Measurements from ENCODE around the gene SPEM3.

The SPEM3 gene

DNA sequence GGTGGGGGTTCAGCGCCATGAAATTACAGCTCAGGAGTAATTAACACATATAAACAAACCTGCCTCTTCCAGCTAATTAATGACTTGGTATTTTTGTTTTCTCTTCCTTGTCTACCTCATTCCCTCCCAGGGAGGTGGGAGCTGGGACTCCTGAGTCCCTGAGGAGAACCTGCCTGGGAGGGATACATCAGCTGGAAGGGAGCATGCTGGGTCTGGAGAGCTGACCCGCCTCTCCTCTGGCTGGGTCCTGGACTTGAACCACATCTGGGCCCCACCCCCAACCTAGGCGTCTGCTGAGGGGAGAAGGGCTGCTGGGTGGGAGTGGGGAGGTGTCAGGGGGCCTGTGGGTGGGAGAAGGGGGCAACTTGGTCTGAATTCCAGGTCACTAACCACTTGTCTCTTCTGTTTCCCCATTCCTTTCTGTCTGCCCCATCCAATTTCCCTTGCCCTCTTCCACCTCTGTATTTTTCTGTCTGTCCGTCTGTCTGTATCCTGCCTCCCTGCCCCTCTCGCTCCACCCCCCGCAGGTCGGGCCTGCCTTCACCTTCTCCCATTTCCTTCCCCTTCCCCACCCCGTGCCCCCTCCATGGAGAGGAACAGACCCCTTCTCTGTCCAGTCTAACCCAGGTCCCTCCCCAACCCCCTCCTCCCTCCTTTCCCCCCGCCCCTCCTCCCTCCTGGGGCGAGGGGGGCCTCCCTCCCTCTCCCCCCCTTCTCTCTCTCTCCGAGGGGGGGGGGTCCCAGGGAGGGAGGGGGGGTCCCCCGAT lies 21.0 kb upstream of the SPEM3 start, which contains the start of gene NLGN2:
Gene NLGN2 (plus strand): TSS at position 361 of the 767 bp plus-strand sequence. CDS start 411 bp downstream, outside the sequence.
- TF ChIP-seq SIN3A (IDR thresholded peaks at IDR 0.05; ENCODE audit: borderline replicate concordance, insufficient read depth, low read length) (no peak), POLR2AphosphoS5 (IDR thresholded peaks at IDR 0.05; ENCODE audit: low read depth, low read length) (no peak), TAF1 (IDR thresholded peaks at IDR 0.05; ENCODE audit: borderline replicate concordance, insufficient read depth, low read length) (no peak), FOXP2 (optimal IDR thresholded peaks at IDR 0.05; ENCODE audit: borderline replicate concordance, extremely low read depth, extremely low read length, insufficient read depth) (no peak)
- TF ChIP-seq, protein P1, sequence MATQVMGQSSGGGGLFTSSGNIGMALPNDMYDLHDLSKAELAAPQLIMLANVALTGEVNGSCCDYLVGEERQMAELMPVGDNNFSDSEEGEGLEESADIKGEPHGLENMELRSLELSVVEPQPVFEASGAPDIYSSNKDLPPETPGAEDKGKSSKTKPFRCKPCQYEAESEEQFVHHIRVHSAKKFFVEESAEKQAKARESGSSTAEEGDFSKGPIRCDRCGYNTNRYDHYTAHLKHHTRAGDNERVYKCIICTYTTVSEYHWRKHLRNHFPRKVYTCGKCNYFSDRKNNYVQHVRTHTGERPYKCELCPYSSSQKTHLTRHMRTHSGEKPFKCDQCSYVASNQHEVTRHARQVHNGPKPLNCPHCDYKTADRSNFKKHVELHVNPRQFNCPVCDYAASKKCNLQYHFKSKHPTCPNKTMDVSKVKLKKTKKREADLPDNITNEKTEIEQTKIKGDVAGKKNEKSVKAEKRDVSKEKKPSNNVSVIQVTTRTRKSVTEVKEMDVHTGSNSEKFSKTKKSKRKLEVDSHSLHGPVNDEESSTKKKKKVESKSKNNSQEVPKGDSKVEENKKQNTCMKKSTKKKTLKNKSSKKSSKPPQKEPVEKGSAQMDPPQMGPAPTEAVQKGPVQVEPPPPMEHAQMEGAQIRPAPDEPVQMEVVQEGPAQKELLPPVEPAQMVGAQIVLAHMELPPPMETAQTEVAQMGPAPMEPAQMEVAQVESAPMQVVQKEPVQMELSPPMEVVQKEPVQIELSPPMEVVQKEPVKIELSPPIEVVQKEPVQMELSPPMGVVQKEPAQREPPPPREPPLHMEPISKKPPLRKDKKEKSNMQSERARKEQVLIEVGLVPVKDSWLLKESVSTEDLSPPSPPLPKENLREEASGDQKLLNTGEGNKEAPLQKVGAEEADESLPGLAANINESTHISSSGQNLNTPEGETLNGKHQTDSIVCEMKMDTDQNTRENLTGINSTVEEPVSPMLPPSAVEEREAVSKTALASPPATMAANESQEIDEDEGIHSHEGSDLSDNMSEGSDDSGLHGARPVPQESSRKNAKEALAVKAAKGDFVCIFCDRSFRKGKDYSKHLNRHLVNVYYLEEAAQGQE (IDR thresholded peaks at IDR 0.05; ENCODE audit: insufficient read depth in 1 of 2, low read depth in 2 of 2, low read length in 2 of 2), result no peak

DNA sequence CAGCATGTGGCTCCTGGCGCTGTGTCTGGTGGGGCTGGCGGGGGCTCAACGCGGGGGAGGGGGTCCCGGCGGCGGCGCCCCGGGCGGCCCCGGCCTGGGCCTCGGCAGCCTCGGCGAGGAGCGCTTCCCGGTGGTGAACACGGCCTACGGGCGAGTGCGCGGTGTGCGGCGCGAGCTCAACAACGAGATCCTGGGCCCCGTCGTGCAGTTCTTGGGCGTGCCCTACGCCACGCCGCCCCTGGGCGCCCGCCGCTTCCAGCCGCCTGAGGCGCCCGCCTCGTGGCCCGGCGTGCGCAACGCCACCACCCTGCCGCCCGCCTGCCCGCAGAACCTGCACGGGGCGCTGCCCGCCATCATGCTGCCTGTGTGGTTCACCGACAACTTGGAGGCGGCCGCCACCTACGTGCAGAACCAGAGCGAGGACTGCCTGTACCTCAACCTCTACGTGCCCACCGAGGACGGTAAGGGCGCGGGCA lies 20.4 kb upstream of the SPEM3 start:
- TF ChIP-seq FOXP2 (optimal IDR thresholded peaks at IDR 0.05; ENCODE audit: borderline replicate concordance, extremely low read depth, extremely low read length, insufficient read depth) (no peak), SIN3A (IDR thresholded peaks at IDR 0.05; ENCODE audit: borderline replicate concordance, insufficient read depth, low read length) (no peak), TAF1 (IDR thresholded peaks at IDR 0.05; ENCODE audit: borderline replicate concordance, insufficient read depth, low read length) (no peak), POLR2AphosphoS5 (IDR thresholded peaks at IDR 0.05; ENCODE audit: low read depth, low read length) (no peak)
- TF ChIP-seq, protein P1 (IDR thresholded peaks at IDR 0.05; ENCODE audit: insufficient read depth in 1 of 2, low read depth in 2 of 2, low read length in 2 of 2), result no peak

- TF ChIP-seq POLR2AphosphoS5 (IDR thresholded peaks at IDR 0.05; ENCODE audit: low read depth, low read length) (no peak), FOXP2 (optimal IDR thresholded peaks at IDR 0.05; ENCODE audit: borderline replicate concordance, extremely low read depth, extremely low read length, insufficient read depth) (no peak), SIN3A (IDR thresholded peaks at IDR 0.05; ENCODE audit: borderline replicate concordance, insufficient read depth, low read length) (no peak), TAF1 (IDR thresholded peaks at IDR 0.05; ENCODE audit: borderline replicate concordance, insufficient read depth, low read length) (no peak)
- TF ChIP-seq, protein P1 (IDR thresholded peaks at IDR 0.05; ENCODE audit: insufficient read depth in 1 of 2, low read depth in 2 of 2, low read length in 2 of 2), result no peak
Measured at GRCh38 chr17:7408863-7409262, 19.8 kb upstream of the SPEM3 start.

DNA sequence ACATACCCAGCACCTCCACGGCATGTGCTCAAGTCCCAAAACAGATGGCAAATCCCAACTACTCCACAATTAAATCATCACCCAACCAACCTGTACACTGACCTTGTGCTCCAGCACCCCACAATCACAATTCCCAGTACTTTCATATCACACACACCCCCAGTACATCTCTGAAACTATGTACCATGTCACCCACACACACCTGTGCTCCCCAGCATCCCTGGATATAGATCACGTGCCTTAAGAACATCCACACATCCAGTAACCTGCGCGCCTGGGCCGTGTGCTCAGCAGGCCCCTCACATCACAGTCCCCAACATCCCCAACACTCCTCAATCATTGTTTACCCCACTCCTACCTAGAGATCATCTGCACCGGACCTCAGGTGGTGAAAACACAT lies 18.9 kb upstream of the SPEM3 start:
- TF ChIP-seq SIN3A (IDR thresholded peaks at IDR 0.05; ENCODE audit: borderline replicate concordance, insufficient read depth, low read length) (no peak), TAF1 (IDR thresholded peaks at IDR 0.05; ENCODE audit: borderline replicate concordance, insufficient read depth, low read length) (no peak), FOXP2 (optimal IDR thresholded peaks at IDR 0.05; ENCODE audit: borderline replicate concordance, extremely low read depth, extremely low read length, insufficient read depth) (no peak), POLR2AphosphoS5 (IDR thresholded peaks at IDR 0.05; ENCODE audit: low read depth, low read length) (no peak)
- TF ChIP-seq, protein P1 (IDR thresholded peaks at IDR 0.05; ENCODE audit: insufficient read depth in 1 of 2, low read depth in 2 of 2, low read length in 2 of 2), result no peak
